ENCODE results near the gene DNTT. TPM values are rescaled to one million over a fixed set of nuclear protein-coding genes. Genes with fewer than 3 reads are reported as not detected.

The DNTT gene
- total RNA-seq, 1 donor from 2014 or later, result not detected

GRCh38 chr10:96365571-96365970, 61.3 kb downstream of the DNTT start:
- TF ChIP-seq, protein P1, sequence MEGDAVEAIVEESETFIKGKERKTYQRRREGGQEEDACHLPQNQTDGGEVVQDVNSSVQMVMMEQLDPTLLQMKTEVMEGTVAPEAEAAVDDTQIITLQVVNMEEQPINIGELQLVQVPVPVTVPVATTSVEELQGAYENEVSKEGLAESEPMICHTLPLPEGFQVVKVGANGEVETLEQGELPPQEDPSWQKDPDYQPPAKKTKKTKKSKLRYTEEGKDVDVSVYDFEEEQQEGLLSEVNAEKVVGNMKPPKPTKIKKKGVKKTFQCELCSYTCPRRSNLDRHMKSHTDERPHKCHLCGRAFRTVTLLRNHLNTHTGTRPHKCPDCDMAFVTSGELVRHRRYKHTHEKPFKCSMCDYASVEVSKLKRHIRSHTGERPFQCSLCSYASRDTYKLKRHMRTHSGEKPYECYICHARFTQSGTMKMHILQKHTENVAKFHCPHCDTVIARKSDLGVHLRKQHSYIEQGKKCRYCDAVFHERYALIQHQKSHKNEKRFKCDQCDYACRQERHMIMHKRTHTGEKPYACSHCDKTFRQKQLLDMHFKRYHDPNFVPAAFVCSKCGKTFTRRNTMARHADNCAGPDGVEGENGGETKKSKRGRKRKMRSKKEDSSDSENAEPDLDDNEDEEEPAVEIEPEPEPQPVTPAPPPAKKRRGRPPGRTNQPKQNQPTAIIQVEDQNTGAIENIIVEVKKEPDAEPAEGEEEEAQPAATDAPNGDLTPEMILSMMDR (IDR thresholded peaks at IDR 0.05), result no peak
- TF ChIP-seq EZH2 (IDR thresholded peaks at IDR 0.05), result no peak
- TF ChIP-seq EZH2phosphoT487 (IDR thresholded peaks at IDR 0.05), result no peak
- Mint-ChIP-seq H3K9me3 (no peaks in the 10 kb centered on the region), H3K4me3 (no peak overlapping the region), H3K36me3 (peaks cover 3% of the 10 kb centered on the region), H3K4me1 (no peaks in the 10 kb centered on the region), H3K27me3 (ENCODE audit: insufficient read depth, low read depth) (peaks cover 2% of the 10 kb centered on the region), H3K27ac (no peak overlapping the region)
- Histone ChIP-seq H3K79me2 (ENCODE audit: low read depth) (no peaks in the 10 kb centered on the region), H3K4me2 (no peak overlapping the region), H2AFZ (replicated peaks) (no peak overlapping the region), H3K9me3 (ENCODE audit: low read depth) (no peaks in the 10 kb centered on the region), H3K4me1 (peaks cover 12% of the 10 kb centered on the region), H3K27me3 (no peaks in the 10 kb centered on the region), H4K20me1 (ENCODE audit: low read depth) (no peaks in the 10 kb centered on the region), H3K27ac (no peak overlapping the region), H3K4me3 (no peak overlapping the region), H3K9ac (no peak overlapping the region), H3K36me3 (no peaks in the 10 kb centered on the region), H3F3A (ENCODE audit: low read depth) (peaks cover 11% of the 10 kb centered on the region)
- peak; percentile 15 for DNase-seq (ENCODE audit: low spot score)

- H3K79me2 ChIP-seq (ENCODE audit: low read depth), result no peaks in the 10 kb centered on the region
- no peak overlapping the region for H3K4me2 ChIP-seq
- peaks cover 11% of the 10 kb centered on the region for H3F3A ChIP-seq (ENCODE audit: low read depth)
- H3K27ac ChIP-seq, result no peak overlapping the region
- H3K36me3 ChIP-seq, result no peaks in the 10 kb centered on the region
- H4K20me1 ChIP-seq (ENCODE audit: low read depth), result no peaks in the 10 kb centered on the region
- no peak overlapping the region for H3K4me3 Mint-ChIP-seq
- no peak for DNase-seq (ENCODE audit: low spot score)
- H3K9me3 ChIP-seq (ENCODE audit: low read depth), result no peaks in the 10 kb centered on the region
- H3K4me1 ChIP-seq, result peaks cover 12% of the 10 kb centered on the region
- H3K27me3 Mint-ChIP-seq (ENCODE audit: insufficient read depth, low read depth), result peaks cover 2% of the 10 kb centered on the region
- no peaks in the 10 kb centered on the region for H3K9me3 Mint-ChIP-seq
- TF ChIP-seq EZH2phosphoT487 (IDR thresholded peaks at IDR 0.05) (no peak), EZH2 (IDR thresholded peaks at IDR 0.05) (no peak)
- TF ChIP-seq, protein P1 (IDR thresholded peaks at IDR 0.05), result no peak
- H3K4me3 ChIP-seq, result no peak overlapping the region
- no peak overlapping the region for H3K9ac ChIP-seq
- H3K27ac Mint-ChIP-seq, result no peak overlapping the region
- no peaks in the 10 kb centered on the region for H3K27me3 ChIP-seq
- H3K36me3 Mint-ChIP-seq, result peaks cover 3% of the 10 kb centered on the region
- H2AFZ ChIP-seq (replicated peaks), result no peak overlapping the region
- no peaks in the 10 kb centered on the region for H3K4me1 Mint-ChIP-seq
Observed at GRCh38 chr10:96366508-96366907, 62.3 kb downstream of the DNTT start.

DNA sequence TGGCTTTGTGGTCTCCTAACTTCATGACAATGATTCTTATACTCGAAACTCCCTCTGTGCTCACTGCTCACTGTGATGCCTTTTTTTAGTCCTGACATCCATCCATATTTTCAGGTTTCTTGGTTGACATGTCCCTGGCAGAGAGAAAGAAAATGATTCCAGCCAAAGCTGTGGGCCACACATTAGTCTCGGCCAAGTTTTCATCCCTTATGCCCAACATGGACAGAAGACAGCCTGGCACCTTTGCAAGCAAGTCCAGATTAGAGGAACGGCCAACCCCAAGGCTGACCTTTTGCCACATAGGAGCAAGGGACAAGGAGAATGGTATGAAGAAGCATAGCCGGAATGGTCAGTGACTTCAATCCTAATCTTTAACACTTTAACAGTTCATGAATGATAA, 63.2 kb downstream of the DNTT start:
- Histone ChIP-seq H3K4me3 (no peak overlapping the region), H3K27ac (no peak overlapping the region), H2AFZ (replicated peaks) (no peak overlapping the region), H3K36me3 (no peaks in the 10 kb centered on the region), H3K9me3 (ENCODE audit: low read depth) (no peaks in the 10 kb centered on the region), H3K79me2 (ENCODE audit: low read depth) (no peaks in the 10 kb centered on the region), H4K20me1 (ENCODE audit: low read depth) (no peaks in the 10 kb centered on the region), H3F3A (ENCODE audit: low read depth) (peaks cover 11% of the 10 kb centered on the region), H3K4me1 (peaks cover 12% of the 10 kb centered on the region), H3K9ac (no peak overlapping the region), H3K4me2 (no peak overlapping the region), H3K27me3 (no peaks in the 10 kb centered on the region)
- Mint-ChIP-seq H3K4me3 (no peak overlapping the region), H3K4me1 (peaks cover 6% of the 10 kb centered on the region), H3K27me3 (ENCODE audit: insufficient read depth, low read depth) (peaks cover 2% of the 10 kb centered on the region), H3K9me3 (no peaks in the 10 kb centered on the region), H3K36me3 (peaks cover 3% of the 10 kb centered on the region), H3K27ac (no peak overlapping the region)
- no peak for DNase-seq (ENCODE audit: low spot score)
- no peak for TF ChIP-seq EZH2phosphoT487 (IDR thresholded peaks at IDR 0.05)
- TF ChIP-seq EZH2 (IDR thresholded peaks at IDR 0.05), result no peak
- TF ChIP-seq, protein P1 (IDR thresholded peaks at IDR 0.05), result no peak
